Smooth muscle cell (in vitro differentiated cells): ENCODE data around the gene PARD6A. TPM values are rescaled to one million over a fixed set of nuclear protein-coding genes. Genes with fewer than 3 reads are reported as not detected.

Experiments
- DNase-seq: peaks from one replicate; lab custom pipeline; 2025; ENCODE audit not compliant: unreplicated experiment; lab: John Stamatoyannopoulos, UW
- H2AFZ ChIP-seq: fragments of 200-600 bp; sonication (generic); 2 replicates; pipeline ENCODE4 v1.6.0; 2016; ENCODE audit warnings: antibody characterized with exemption, low read depth, mild to moderate bottlenecking
- H3F3A ChIP-seq: fragments of 200-600 bp; sonication (generic); 2 replicates; pipeline ENCODE4 v1.6.0; 2017; ENCODE audit warnings: antibody characterized with exemption, low read depth
- H3K27ac ChIP-seq: fragments of 200-600 bp; sonication (generic); 2 replicates; pipeline ENCODE4 v1.5.1; 2016; ENCODE audit warnings: low read depth, mild to moderate bottlenecking
- H3K27me3 ChIP-seq: fragments of 200-600 bp; sonication (generic); 2 replicates; pipeline ENCODE4 v1.6.1; 2016; ENCODE audit warnings: low read depth, mild to moderate bottlenecking
- H3K36me3 ChIP-seq: fragments of 200-600 bp; sonication (generic); 2 replicates; pipeline ENCODE4 v1.5.1; 2016; ENCODE audit warnings: low read depth
- H3K4me1 ChIP-seq: fragments of 200-600 bp; sonication (generic); 2 replicates; pipeline ENCODE4 v1.5.1; 2016; ENCODE audit warnings: low read depth
- H3K4me2 ChIP-seq: fragments of 200-600 bp; sonication (generic); 2 replicates; pipeline ENCODE4 v1.6.0; 2016; ENCODE audit warnings: mild to moderate bottlenecking
- H3K4me3 ChIP-seq: fragments of 200-600 bp; sonication (generic); 2 replicates; pipeline ENCODE4 v1.5.1; 2016; ENCODE audit warnings: mild to moderate bottlenecking
- H3K79me2 ChIP-seq: fragments of 200-600 bp; sonication (generic); 2 replicates; pipeline ENCODE4 v1.6.0; 2016; ENCODE audit warnings: low read depth, mild to moderate bottlenecking
- H3K9ac ChIP-seq: fragments of 200-600 bp; sonication (generic); 2 replicates; pipeline ENCODE4 v1.6.0; 2016; ENCODE audit warnings: low read depth
- H3K9me3 ChIP-seq: fragments of 200-600 bp; sonication (generic); replicated peaks from 2 replicates; pipeline ENCODE4 v1.5.1; 2016; ENCODE audit warnings: low read depth
- H4K20me1 ChIP-seq: fragments of 200-600 bp; sonication (generic); 2 replicates; pipeline ENCODE4 v1.6.0; 2016; ENCODE audit warnings: low read depth
- CTCF ChIP-seq: fragments of 200-600 bp; sonication (generic); IDR thresholded peaks from 2 replicates; pipeline ENCODE4 v1.5.1; 2017; ENCODE audit warnings: borderline replicate concordance, mild to moderate bottlenecking, antibody characterized with exemption; ENCODE audit not compliant: insufficient read depth, poor library complexity, severe bottlenecking
- WGBS: methylation state at CpG from one replicate; pipeline ENCODE4 v1.1.7; 2016; ENCODE audit warnings: low lambda C conversion rate; 5-methylcytosine and 5-hydroxymethylcytosine counted together
- polyA plus RNA-seq: library from polyadenylated mRNA; unstranded; fragments of >200 nt; fragmentation: Nextera tagmentation; extraction: Ambion mirVana; gene quantifications from 2 replicates; pipeline ENCODE4 v1.2.1, GENCODE V29; 2016
- total RNA-seq: library from RNA; depleted of rRNA; stranded (reverse); fragments of >200 nt; gene quantifications from 2 replicates; pipeline ENCODE4 v1.2.3, GENCODE V29; 2014

Gene PARD6A
- total and polyA plus RNA-seq, 2 experiments from 2014 or later, result 0.36 to 0.58 TPM

- H3K27ac ChIP-seq, result peak within 1 kb of the TSS; percentile 65
- WGBS, result 13% methylated on average over 55 of the region's 78 CpGs
- H3K27me3 ChIP-seq, result no peaks in the 10 kb centered on the region
- no peaks in the 10 kb centered on the region for H3K9me3 ChIP-seq
- H3K4me2 ChIP-seq, result peak within 1 kb of the TSS; percentile 98
- H3K4me3 ChIP-seq, result peak within 1 kb of the TSS; percentile 97
- no peaks in the 10 kb centered on the region for H3F3A ChIP-seq
- H3K4me1 ChIP-seq, result peaks cover 10% of the 10 kb centered on the region
- no peaks in the 10 kb centered on the region for H3K36me3 ChIP-seq
- peak within 1 kb of the TSS; percentile 87 for H3K9ac ChIP-seq
- H4K20me1 ChIP-seq, result no peaks in the 10 kb centered on the region
- DNase-seq, result peak; percentile 33
- H2AFZ ChIP-seq, result peak within 1 kb of the TSS; percentile 92
- H3K79me2 ChIP-seq, result no peaks in the 10 kb centered on the region
- no peak for TF ChIP-seq CTCF
These were observed 6.0 kb downstream of the PARD6A start, which contains the start of the genes C16orf86 and ENKD1 for GRCh38 chr16:67666559-67667452. TSS of gene C16orf86 (plus strand) at chr16:67666814. CDS start at chr16:67666971, 157 bp downstream. TSS of gene ENKD1 (minus strand) at chr16:67666750. CDS start at chr16:67666442, 308 bp downstream.

DNA sequence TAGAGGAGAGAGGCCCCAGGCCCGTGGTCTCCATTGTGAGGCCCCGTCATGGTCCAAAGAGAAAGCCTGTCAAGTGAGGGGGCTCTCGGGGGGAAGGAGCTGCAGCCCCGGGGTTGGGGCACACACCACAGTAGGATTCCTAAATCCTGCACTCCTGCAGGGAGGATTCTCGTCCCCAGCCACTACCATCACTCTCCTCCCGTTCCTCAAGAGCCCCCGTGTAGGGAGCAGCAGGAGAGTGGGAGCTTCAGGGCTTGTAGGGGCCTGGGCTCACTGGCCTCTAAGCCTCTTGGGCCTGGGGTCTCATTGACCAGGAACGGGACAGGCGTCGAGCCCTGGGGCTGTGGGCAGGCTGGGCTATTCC, 6.7 kb downstream of the PARD6A start:
- Histone ChIP-seq H3K9ac (no peak overlapping the region), H3K27ac (no peak overlapping the region)

GRCh38 chr16:67667817-67668494, 7.2 kb downstream of the PARD6A start:
- peak; percentile 60 for DNase-seq
- Histone ChIP-seq H3K79me2 (no peaks in the 10 kb centered on the region), H3K27ac (no peak overlapping the region), H3K4me3 (peak overlapping the region; percentile 97), H4K20me1 (no peaks in the 10 kb centered on the region), H2AFZ (no peak overlapping the region), H3K9me3 (no peaks in the 10 kb centered on the region), H3K27me3 (no peaks in the 10 kb centered on the region), H3K4me1 (peaks cover 10% of the 10 kb centered on the region), H3K36me3 (no peaks in the 10 kb centered on the region), H3K9ac (no peak overlapping the region), H3K4me2 (peak overlapping the region; percentile 98), H3F3A (no peaks in the 10 kb centered on the region)
- WGBS, result 47% methylated on average over 18 of the region's 18 CpGs
- peak; percentile 75 for TF ChIP-seq CTCF

More for the DNA sequence above, 6.7 kb downstream of the PARD6A start:
- no peak for DNase-seq
- peak overlapping the region; percentile 98 for H3K4me2 ChIP-seq
- no peaks in the 10 kb centered on the region for H3K9me3 ChIP-seq
- WGBS, result 76% methylated on average over 9 of the region's 10 CpGs
- no peak overlapping the region for H2AFZ ChIP-seq
- H3K79me2 ChIP-seq, result no peaks in the 10 kb centered on the region
- H3K4me1 ChIP-seq, result peaks cover 10% of the 10 kb centered on the region
- H3K4me3 ChIP-seq, result peak overlapping the region; percentile 97
- H4K20me1 ChIP-seq, result no peaks in the 10 kb centered on the region
- TF ChIP-seq CTCF, result no peak
- no peaks in the 10 kb centered on the region for H3F3A ChIP-seq
- H3K36me3 ChIP-seq, result no peaks in the 10 kb centered on the region
- H3K27me3 ChIP-seq, result no peaks in the 10 kb centered on the region
